ENCODE data around the gene GSTA3.
"Not testable (repeated sequence)": the region's sequence is repeated elsewhere in the genome, so short reads cannot be mapped to it uniquely, and the experiment has no call there.

The GSTA3 gene

GRCh38 chr6:52909131-52909530 lies 367 bp downstream of the GSTA3 start:
- DNase-seq, result no peak

- no peak for DNase-seq
Observed at GRCh38 chr6:52908526-52908925, 972 bp downstream of the GSTA3 start.

- no peak for DNase-seq
Observed at GRCh38 chr6:52904562-52905279, 4.8 kb downstream of the GSTA3 start.

GRCh38 chr6:52900536-52900935 lies 9.0 kb downstream of the GSTA3 start:
- DNase-seq, result no peak

GRCh38 chr6:52895790-52896189 lies 13.7 kb downstream of the GSTA3 start:
- DNase-seq, result not testable (repeated sequence)

GRCh38 chr6:52894285-52894684 lies 15.2 kb downstream of the GSTA3 start:
- DNase-seq, result no peak

- no peak for DNase-seq
Observed at GRCh38 chr6:52893803-52894202, 15.7 kb downstream of the GSTA3 start.

- DNase-seq, result no peak
Observed at GRCh38 chr6:52893221-52893620, 16.3 kb downstream of the GSTA3 start.

GRCh38 chr6:52890018-52890417 lies 19.5 kb downstream of the GSTA3 start:
- no peak for DNase-seq

- DNase-seq, result no peak
Observed at GRCh38 chr6:52887910-52888524, 21.5 kb downstream of the GSTA3 start.

GRCh38 chr6:52881996-52882841 lies 27.3 kb downstream of the GSTA3 start:
- DNase-seq, result peak; percentile 9 to 29 (median 16)

- DNase-seq, result no peak
Observed at GRCh38 chr6:52881662-52881995, 27.9 kb downstream of the GSTA3 start.

GRCh38 chr6:52877786-52878185 lies 31.7 kb downstream of the GSTA3 start:
- no peak for DNase-seq

GRCh38 chr6:52877168-52877567 lies 32.3 kb downstream of the GSTA3 start:
- no peak for DNase-seq

GRCh38 chr6:52876056-52876787 lies 33.3 kb downstream of the GSTA3 start:
- no peak for DNase-seq

GRCh38 chr6:52872031-52872430 lies 37.5 kb downstream of the GSTA3 start:
- DNase-seq, result no peak

GRCh38 chr6:52871621-52872020 lies 37.9 kb downstream of the GSTA3 start:
- DNase-seq, result no peak

- not testable (repeated sequence) for DNase-seq
Observed at GRCh38 chr6:52870335-52871091, 39.0 kb downstream of the GSTA3 start.

GRCh38 chr6:52868899-52869298 lies 40.6 kb downstream of the GSTA3 start:
- not testable (repeated sequence) for DNase-seq

GRCh38 chr6:52868240-52868639 lies 41.3 kb downstream of the GSTA3 start:
- DNase-seq, result no peak

- not testable (repeated sequence) for DNase-seq
Observed at GRCh38 chr6:52861151-52861550, 48.3 kb downstream of the GSTA3 start.

GRCh38 chr6:52858416-52858815 lies 51.1 kb downstream of the GSTA3 start:
- DNase-seq, result no peak
